Panc1 (cell line): ENCODE results near the gene DAAM2. TPM values are rescaled to one million over a fixed set of nuclear protein-coding genes. Genes with fewer than 3 reads are reported as not detected.

Source experiments
- ATAC-seq: fragments of 200-7000 bp; cut with Tn5 transposase; 2 replicates; pipeline ENCODE4 v1.9.1; 2020; ENCODE audit warnings: mild to moderate bottlenecking, moderate library complexity
- BruUV-seq: library from RNA; stranded (reverse); fragments of 400-500 nt; replicated peaks from 2 replicates; lab custom pipeline; 2021; lab: Mats Ljungman, UMichigan
- CTCF ChIA-PET: fragments of 300-600 bp; sonication (Branson Sonifier 250); formaldehyde crosslinking; loops from one replicate; lab custom pipeline; 2022; ENCODE audit warnings: antibody characterized with exemption; lab: Charles Lee
- POLR2A ChIA-PET: fragments of 300-600 bp; sonication (Branson Sonifier 250); formaldehyde crosslinking; loops from one replicate; lab custom pipeline; 2022; ENCODE audit warnings: antibody characterized with exemption; lab: Charles Lee
- DNase-seq: peaks from one replicate; pipeline ENCODE4 v3.0.0-alpha.2; 2010; ENCODE audit warnings: low read depth, low spot score
- H3K27ac ChIP-seq: 2 replicates; pipeline ENCODE4 v1.5.1; 2011; ENCODE audit warnings: mild to moderate bottlenecking, low read length, inconsistent platforms
- H3K27me3 ChIP-seq: fragments of 200-500 bp; sonication (Bioruptor generic); 2 replicates; pipeline ENCODE4 v1.6.0; 2014; ENCODE audit warnings: low read length, inconsistent platforms; ENCODE audit not compliant: control insufficient read depth, insufficient read depth
- H3K36me3 ChIP-seq: fragments of 200-500 bp; sonication (Bioruptor generic); 2 replicates; pipeline ENCODE4 v1.5.1; 2014; ENCODE audit warnings: inconsistent platforms, mild to moderate bottlenecking, low read length, moderate library complexity; ENCODE audit not compliant: control insufficient read depth, insufficient read depth
- H3K4me1 ChIP-seq: 2 replicates; pipeline ENCODE4 v1.5.1; 2011; ENCODE audit warnings: inconsistent platforms, mild to moderate bottlenecking, low read length, moderate library complexity; ENCODE audit not compliant: control insufficient read depth, insufficient read depth
- H3K4me3 ChIP-seq, 2 experiments: 2 replicates each; pipeline ENCODE4 v1.5.1; 2011 to 2012; ENCODE audit warnings: low read depth in 2 of 2, low read length in 2 of 2, mild to moderate bottlenecking in 2 of 2, inconsistent platforms in 1 of 2, moderate library complexity in 1 of 2
- H3K9me3 ChIP-seq: fragments of 200-500 bp; sonication (Bioruptor generic); 2 replicates; pipeline ENCODE4 v1.5.1; 2014; ENCODE audit warnings: low read depth, mild to moderate bottlenecking, inconsistent platforms, low read length, moderate library complexity; ENCODE audit not compliant: control insufficient read depth, insufficient read depth
- POLR2AphosphoS5 ChIP-seq: IDR thresholded peaks from 2 replicates; pipeline ENCODE4 v1.6.1; 2012; ENCODE audit warnings: mild to moderate bottlenecking, low read depth, low read length, moderate library complexity
- SIN3A ChIP-seq: IDR thresholded peaks from 2 replicates; pipeline ENCODE4 v1.6.1; 2012; ENCODE audit warnings: low read depth, mild to moderate bottlenecking, low read length, moderate library complexity, borderline replicate concordance; ENCODE audit not compliant: insufficient read depth
- TCF7L2 ChIP-seq: IDR thresholded peaks from 2 replicates; pipeline ENCODE4 v1.6.1; 2011; ENCODE audit warnings: mild to moderate bottlenecking, low read depth, low read length, inconsistent platforms
- in situ Hi-C: cut with HindIII; loops from 2 replicates; pipeline ENCODE4 v1.10.0; 2016; ENCODE audit warnings: low sequenced_read_pairs, low pct_unique_long_range_greater_than_20kb
- intact Hi-C: fragments of 100-400 bp; cut with micrococcal nuclease; formaldehyde crosslinking; loops from one replicate; pipeline ENCODE4 v1.10.0; 2022; ENCODE audit not compliant: unreplicated experiment
- total RNA-seq: library from RNA; stranded (reverse); gene quantifications from one replicate; pipeline ENCODE4 v1.2.1, GENCODE V29; 2021; ENCODE audit not compliant: unreplicated experiment
- TF ChIP-seq, protein P1 (sequence below), 2 experiments: IDR thresholded peaks; 2 replicates each; pipeline ENCODE4 v1.6.1; 2011 to 2012; ENCODE audit warnings: low read depth in 2 of 2, control low read depth in 1 of 2, low read length in 1 of 2, mild to moderate bottlenecking in 1 of 2, moderate library complexity in 1 of 2; ENCODE audit not compliant: insufficient read depth in 1 of 2
- TF ChIP-seq, protein P2 (sequence below): fragments of 450-650 bp; IDR thresholded peaks from 2 replicates; pipeline ENCODE4 v1.5.1; 2017; ENCODE audit warnings: mild to moderate bottlenecking

Gene DAAM2
- total RNA-seq, 1 experiment from 2014 or later = not detected

DNA sequence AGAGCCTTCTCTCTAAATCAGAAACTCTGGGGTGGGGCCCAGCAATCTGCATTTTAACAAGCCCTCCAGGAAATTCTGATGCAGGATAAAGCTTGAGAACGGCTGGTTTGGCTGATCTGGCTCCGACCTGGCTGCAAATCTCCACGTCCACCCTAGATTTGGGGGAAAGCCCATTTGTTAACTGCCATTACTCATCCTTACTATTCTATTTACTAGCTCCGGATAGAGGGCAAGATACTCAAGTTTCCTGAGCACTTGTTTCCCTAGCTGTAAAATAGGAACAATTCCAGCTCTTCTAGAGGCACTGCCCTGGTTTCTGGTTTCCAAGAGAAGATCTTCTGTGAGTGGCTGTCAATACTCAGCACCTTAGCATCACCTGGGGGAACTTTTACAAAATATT lies 44.4 kb downstream of the DAAM2 start:
- ChIA-PET CTCF (no interaction called here), POLR2A (no interaction called here)
- Histone ChIP-seq H3K27me3 (peaks cover 2% of the 10 kb centered on the region; the same call in 1 of the 2 replicates), H3K36me3 (no peaks in the 10 kb centered on the region), H3K4me1 (no peaks in the 10 kb centered on the region), H3K9me3 (no peaks in the 10 kb centered on the region), H3K4me3 (no peak overlapping the region), H3K27ac (no peak overlapping the region)
- TF ChIP-seq, protein P1, sequence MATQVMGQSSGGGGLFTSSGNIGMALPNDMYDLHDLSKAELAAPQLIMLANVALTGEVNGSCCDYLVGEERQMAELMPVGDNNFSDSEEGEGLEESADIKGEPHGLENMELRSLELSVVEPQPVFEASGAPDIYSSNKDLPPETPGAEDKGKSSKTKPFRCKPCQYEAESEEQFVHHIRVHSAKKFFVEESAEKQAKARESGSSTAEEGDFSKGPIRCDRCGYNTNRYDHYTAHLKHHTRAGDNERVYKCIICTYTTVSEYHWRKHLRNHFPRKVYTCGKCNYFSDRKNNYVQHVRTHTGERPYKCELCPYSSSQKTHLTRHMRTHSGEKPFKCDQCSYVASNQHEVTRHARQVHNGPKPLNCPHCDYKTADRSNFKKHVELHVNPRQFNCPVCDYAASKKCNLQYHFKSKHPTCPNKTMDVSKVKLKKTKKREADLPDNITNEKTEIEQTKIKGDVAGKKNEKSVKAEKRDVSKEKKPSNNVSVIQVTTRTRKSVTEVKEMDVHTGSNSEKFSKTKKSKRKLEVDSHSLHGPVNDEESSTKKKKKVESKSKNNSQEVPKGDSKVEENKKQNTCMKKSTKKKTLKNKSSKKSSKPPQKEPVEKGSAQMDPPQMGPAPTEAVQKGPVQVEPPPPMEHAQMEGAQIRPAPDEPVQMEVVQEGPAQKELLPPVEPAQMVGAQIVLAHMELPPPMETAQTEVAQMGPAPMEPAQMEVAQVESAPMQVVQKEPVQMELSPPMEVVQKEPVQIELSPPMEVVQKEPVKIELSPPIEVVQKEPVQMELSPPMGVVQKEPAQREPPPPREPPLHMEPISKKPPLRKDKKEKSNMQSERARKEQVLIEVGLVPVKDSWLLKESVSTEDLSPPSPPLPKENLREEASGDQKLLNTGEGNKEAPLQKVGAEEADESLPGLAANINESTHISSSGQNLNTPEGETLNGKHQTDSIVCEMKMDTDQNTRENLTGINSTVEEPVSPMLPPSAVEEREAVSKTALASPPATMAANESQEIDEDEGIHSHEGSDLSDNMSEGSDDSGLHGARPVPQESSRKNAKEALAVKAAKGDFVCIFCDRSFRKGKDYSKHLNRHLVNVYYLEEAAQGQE (IDR thresholded peaks at IDR 0.05; ENCODE audit: insufficient read depth in 1 of 2, low read depth in 2 of 2, low read length in 1 of 2) = no peak
- TF ChIP-seq POLR2AphosphoS5 (no peak), TCF7L2 (no peak), SIN3A (no peak)
- TF ChIP-seq, protein P2, sequence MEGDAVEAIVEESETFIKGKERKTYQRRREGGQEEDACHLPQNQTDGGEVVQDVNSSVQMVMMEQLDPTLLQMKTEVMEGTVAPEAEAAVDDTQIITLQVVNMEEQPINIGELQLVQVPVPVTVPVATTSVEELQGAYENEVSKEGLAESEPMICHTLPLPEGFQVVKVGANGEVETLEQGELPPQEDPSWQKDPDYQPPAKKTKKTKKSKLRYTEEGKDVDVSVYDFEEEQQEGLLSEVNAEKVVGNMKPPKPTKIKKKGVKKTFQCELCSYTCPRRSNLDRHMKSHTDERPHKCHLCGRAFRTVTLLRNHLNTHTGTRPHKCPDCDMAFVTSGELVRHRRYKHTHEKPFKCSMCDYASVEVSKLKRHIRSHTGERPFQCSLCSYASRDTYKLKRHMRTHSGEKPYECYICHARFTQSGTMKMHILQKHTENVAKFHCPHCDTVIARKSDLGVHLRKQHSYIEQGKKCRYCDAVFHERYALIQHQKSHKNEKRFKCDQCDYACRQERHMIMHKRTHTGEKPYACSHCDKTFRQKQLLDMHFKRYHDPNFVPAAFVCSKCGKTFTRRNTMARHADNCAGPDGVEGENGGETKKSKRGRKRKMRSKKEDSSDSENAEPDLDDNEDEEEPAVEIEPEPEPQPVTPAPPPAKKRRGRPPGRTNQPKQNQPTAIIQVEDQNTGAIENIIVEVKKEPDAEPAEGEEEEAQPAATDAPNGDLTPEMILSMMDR = no peak
- no peak for DNase-seq
- BruUV-seq = no TSS peak
- in situ Hi-C loops (no loop called here), intact Hi-C loops (no loop called here)
- no peak for ATAC-seq

DNA sequence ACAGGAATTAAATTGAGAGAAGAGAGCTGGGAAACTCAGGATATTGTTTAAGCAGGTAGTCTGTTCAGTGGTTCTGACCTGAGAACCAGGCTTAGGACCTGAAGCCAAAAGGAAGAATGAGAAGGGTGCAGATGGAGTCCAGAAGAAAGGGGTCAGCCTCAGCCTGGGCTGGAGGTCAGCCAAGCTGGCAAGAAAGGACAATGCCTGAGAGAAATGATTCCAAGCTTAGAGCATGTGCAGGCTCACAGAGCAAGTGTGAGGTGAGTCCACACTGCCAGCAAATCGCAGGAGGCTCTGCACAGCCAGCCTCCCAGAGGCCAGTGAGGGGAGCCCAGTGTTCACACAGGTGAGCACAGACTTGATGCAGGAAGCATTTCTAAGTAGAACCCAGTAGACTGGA lies 47.3 kb downstream of the DAAM2 start:
- ChIA-PET POLR2A (no interaction called here), CTCF (no interaction called here)
- Histone ChIP-seq H3K9me3 (no peaks in the 10 kb centered on the region), H3K36me3 (no peaks in the 10 kb centered on the region), H3K27ac (no peak overlapping the region), H3K27me3 (no peaks in the 10 kb centered on the region; the same call in 1 of the 2 replicates), H3K4me1 (no peaks in the 10 kb centered on the region), H3K4me3 (no peak overlapping the region)
- ATAC-seq = no peak
- in situ Hi-C loops (no loop called here), intact Hi-C loops (no loop called here)
- DNase-seq = no peak
- no TSS peak for BruUV-seq
- TF ChIP-seq TCF7L2 (no peak), SIN3A (no peak), POLR2AphosphoS5 (no peak)
- TF ChIP-seq, protein P2 = no peak
- TF ChIP-seq, protein P1 (IDR thresholded peaks at IDR 0.05; ENCODE audit: insufficient read depth in 1 of 2, low read depth in 2 of 2, low read length in 1 of 2) = no peak
